Measurements from ENCODE around the gene SFXN4.
"Not testable (repeated sequence)": the region's sequence is repeated elsewhere in the genome, so short reads cannot be mapped to it uniquely, and the experiment has no call there.

Gene SFXN4

GRCh38 chr10:119098576-119098975, 66.9 kb downstream of the SFXN4 start:
- TF ChIP-seq ZC3H10 (CRISPR knock-in tag; IDR thresholded peaks at IDR 0.05), result no peak
- no peak for TF ChIP-seq ARNTL (CRISPR knock-in tag; IDR thresholded peaks at IDR 0.05; ENCODE audit: borderline replicate concordance, low read depth)
- no peak for TF ChIP-seq BACH2 (CRISPR knock-in tag; IDR thresholded peaks at IDR 0.05; ENCODE audit: borderline replicate concordance)
- no peak for TF ChIP-seq ESRRG (CRISPR knock-in tag; IDR thresholded peaks at IDR 0.05)
- TF ChIP-seq, protein P1, sequence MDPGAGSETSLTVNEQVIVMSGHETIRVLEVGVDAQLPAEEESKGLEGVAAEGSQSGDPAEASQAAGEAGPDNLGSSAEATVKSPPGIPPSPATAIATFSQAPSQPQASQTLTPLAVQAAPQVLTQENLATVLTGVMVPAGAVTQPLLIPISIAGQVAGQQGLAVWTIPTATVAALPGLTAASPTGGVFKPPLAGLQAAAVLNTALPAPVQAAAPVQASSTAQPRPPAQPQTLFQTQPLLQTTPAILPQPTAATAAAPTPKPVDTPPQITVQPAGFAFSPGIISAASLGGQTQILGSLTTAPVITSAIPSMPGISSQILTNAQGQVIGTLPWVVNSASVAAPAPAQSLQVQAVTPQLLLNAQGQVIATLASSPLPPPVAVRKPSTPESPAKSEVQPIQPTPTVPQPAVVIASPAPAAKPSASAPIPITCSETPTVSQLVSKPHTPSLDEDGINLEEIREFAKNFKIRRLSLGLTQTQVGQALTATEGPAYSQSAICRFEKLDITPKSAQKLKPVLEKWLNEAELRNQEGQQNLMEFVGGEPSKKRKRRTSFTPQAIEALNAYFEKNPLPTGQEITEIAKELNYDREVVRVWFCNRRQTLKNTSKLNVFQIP (CRISPR knock-in tag; IDR thresholded peaks at IDR 0.05; ENCODE audit: borderline replicate concordance, low read depth), result no peak
- TF ChIP-seq ZNF565 (CRISPR knock-in tag; conservative IDR thresholded peaks at IDR 0.05; ENCODE audit: low read depth), result no peak
- TF ChIP-seq CSDC2 (CRISPR knock-in tag; IDR thresholded peaks at IDR 0.05), result no peak
- no peak for TF ChIP-seq OSR1 (CRISPR knock-in tag; IDR thresholded peaks at IDR 0.05)
- TF ChIP-seq, protein P2, sequence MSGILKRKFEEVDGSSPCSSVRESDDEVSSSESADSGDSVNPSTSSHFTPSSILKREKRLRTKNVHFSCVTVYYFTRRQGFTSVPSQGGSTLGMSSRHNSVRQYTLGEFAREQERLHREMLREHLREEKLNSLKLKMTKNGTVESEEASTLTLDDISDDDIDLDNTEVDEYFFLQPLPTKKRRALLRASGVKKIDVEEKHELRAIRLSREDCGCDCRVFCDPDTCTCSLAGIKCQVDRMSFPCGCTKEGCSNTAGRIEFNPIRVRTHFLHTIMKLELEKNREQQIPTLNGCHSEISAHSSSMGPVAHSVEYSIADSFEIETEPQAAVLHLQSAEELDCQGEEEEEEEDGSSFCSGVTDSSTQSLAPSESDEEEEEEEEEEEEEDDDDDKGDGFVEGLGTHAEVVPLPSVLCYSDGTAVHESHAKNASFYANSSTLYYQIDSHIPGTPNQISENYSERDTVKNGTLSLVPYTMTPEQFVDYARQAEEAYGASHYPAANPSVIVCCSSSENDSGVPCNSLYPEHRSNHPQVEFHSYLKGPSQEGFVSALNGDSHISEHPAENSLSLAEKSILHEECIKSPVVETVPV (CRISPR knock-in tag; IDR thresholded peaks at IDR 0.05), result no peak
- no peak for TF ChIP-seq TCF4 (CRISPR knock-in tag; IDR thresholded peaks at IDR 0.05; ENCODE audit: borderline replicate concordance)
- no peak for TF ChIP-seq PPARA (CRISPR knock-in tag; IDR thresholded peaks at IDR 0.05; ENCODE audit: borderline replicate concordance)
- TF ChIP-seq, protein P3, sequence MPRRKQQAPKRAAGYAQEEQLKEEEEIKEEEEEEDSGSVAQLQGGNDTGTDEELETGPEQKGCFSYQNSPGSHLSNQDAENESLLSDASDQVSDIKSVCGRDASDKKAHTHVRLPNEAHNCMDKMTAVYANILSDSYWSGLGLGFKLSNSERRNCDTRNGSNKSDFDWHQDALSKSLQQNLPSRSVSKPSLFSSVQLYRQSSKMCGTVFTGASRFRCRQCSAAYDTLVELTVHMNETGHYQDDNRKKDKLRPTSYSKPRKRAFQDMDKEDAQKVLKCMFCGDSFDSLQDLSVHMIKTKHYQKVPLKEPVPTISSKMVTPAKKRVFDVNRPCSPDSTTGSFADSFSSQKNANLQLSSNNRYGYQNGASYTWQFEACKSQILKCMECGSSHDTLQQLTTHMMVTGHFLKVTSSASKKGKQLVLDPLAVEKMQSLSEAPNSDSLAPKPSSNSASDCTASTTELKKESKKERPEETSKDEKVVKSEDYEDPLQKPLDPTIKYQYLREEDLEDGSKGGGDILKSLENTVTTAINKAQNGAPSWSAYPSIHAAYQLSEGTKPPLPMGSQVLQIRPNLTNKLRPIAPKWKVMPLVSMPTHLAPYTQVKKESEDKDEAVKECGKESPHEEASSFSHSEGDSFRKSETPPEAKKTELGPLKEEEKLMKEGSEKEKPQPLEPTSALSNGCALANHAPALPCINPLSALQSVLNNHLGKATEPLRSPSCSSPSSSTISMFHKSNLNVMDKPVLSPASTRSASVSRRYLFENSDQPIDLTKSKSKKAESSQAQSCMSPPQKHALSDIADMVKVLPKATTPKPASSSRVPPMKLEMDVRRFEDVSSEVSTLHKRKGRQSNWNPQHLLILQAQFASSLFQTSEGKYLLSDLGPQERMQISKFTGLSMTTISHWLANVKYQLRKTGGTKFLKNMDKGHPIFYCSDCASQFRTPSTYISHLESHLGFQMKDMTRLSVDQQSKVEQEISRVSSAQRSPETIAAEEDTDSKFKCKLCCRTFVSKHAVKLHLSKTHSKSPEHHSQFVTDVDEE (CRISPR knock-in tag; IDR thresholded peaks at IDR 0.05), result no peak
- TF ChIP-seq ZNF70 (CRISPR knock-in tag; IDR thresholded peaks at IDR 0.05), result no peak
- no peak for TF ChIP-seq CREB5 (CRISPR knock-in tag; IDR thresholded peaks at IDR 0.05; ENCODE audit: low read depth)
- TF ChIP-seq ZFP3 (CRISPR knock-in tag; IDR thresholded peaks at IDR 0.05), result no peak
- no peak for ATAC-seq

DNA sequence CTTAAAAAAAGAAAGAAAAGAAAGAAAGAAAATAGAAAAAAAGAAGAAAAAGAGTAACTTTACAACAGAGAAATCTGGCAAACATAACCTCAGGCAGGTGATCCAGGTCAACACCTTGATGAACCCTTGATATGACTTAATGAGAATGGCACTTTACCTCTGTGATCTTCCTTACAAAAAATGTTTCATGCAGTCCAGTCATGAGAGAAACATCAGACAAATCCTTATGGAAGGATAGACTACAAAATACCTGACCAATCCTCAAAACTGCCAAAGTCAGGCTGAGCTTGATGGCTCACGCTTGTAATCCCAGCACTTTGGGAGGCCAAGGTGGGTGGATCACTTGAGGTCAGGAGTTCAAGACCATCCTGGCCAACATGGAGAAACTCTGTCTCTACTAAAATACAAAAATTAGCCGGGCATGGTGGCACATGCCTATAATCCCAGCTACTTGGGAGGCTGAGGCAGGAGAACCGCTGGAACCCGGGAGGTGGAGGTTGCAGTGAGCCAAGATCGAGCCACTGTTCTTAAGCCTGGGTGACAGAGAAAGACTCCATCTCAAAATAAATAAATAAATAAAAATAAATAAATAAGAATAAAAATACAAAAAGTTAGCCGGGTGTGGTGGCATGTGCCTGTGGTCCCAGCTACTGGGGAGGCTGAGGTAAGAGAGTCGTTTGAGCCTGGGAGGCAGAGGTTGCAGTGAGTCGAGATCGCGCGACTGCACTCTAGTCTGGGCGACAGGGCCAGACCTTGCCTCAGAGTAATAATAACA, 68.7 kb downstream of the SFXN4 start:
- not testable (repeated sequence) for ATAC-seq

GRCh38 chr10:119095640-119096039, 69.9 kb downstream of the SFXN4 start:
- TF ChIP-seq ZC3H10 (CRISPR knock-in tag; IDR thresholded peaks at IDR 0.05) (no peak), ZFP3 (CRISPR knock-in tag; IDR thresholded peaks at IDR 0.05) (no peak), PPARA (CRISPR knock-in tag; IDR thresholded peaks at IDR 0.05; ENCODE audit: borderline replicate concordance) (no peak), ZNF565 (CRISPR knock-in tag; conservative IDR thresholded peaks at IDR 0.05; ENCODE audit: low read depth) (no peak), ZNF70 (CRISPR knock-in tag; IDR thresholded peaks at IDR 0.05) (no peak), PATZ1 (CRISPR knock-in tag; IDR thresholded peaks at IDR 0.05; ENCODE audit: borderline replicate concordance) (no peak), ESRRG (CRISPR knock-in tag; IDR thresholded peaks at IDR 0.05) (no peak), BACH2 (CRISPR knock-in tag; IDR thresholded peaks at IDR 0.05; ENCODE audit: borderline replicate concordance) (no peak), ZFP30 (CRISPR knock-in tag; IDR thresholded peaks at IDR 0.05) (no peak), CREB5 (CRISPR knock-in tag; IDR thresholded peaks at IDR 0.05; ENCODE audit: low read depth) (no peak), TCF4 (CRISPR knock-in tag; IDR thresholded peaks at IDR 0.05; ENCODE audit: borderline replicate concordance) (no peak), ZNF8 (CRISPR knock-in tag; IDR thresholded peaks at IDR 0.05) (no peak), CSDC2 (CRISPR knock-in tag; IDR thresholded peaks at IDR 0.05) (no peak), RARB (CRISPR knock-in tag; IDR thresholded peaks at IDR 0.05) (no peak), ISL1 (CRISPR knock-in tag; IDR thresholded peaks at IDR 0.05) (no peak), TOX (CRISPR knock-in tag; IDR thresholded peaks at IDR 0.05; ENCODE audit: borderline replicate concordance) (no peak), SNAI2 (CRISPR knock-in tag; IDR thresholded peaks at IDR 0.05) (no peak)
- TF ChIP-seq, protein P2 (CRISPR knock-in tag; IDR thresholded peaks at IDR 0.05), result no peak
- TF ChIP-seq, protein P1 (CRISPR knock-in tag; IDR thresholded peaks at IDR 0.05; ENCODE audit: borderline replicate concordance, low read depth), result no peak
- no peak for ATAC-seq
